Activated B cell treated with CpG ODN at 0.5 μM for 24 hours (primary cell): Measurements from ENCODE around the gene CNTNAP2. TPM values are rescaled to one million over a fixed set of nuclear protein-coding genes. Genes with fewer than 3 reads are reported as not detected.

Experiments
- ATAC-seq: fragments of 200-7000 bp; cut with Tn5 transposase; one replicate; pipeline ENCODE4 v1.10.0; 2021; ENCODE audit warnings: low read depth, mild to moderate bottlenecking, moderate library complexity
- CTCF ChIA-PET: fragments of 350-600 bp; sonication (Branson Sonifier 250); formaldehyde crosslinking; loops from one replicate; lab custom pipeline; 2021; ENCODE audit warnings: antibody characterized with exemption; lab: Charles Lee
- POLR2A ChIA-PET: fragments of 350-600 bp; sonication (Branson Sonifier 250); formaldehyde crosslinking; loops from one replicate; lab custom pipeline; 2021; ENCODE audit warnings: antibody characterized with exemption; lab: Charles Lee
- DNase-seq: peaks from one replicate; pipeline ENCODE4 v3.0.0; 2022
- H3K27ac Mint-ChIP-seq: one replicate; pipeline ENCODE4 v1.8.0; 2020; ENCODE audit warnings: mixed read lengths
- H3K27me3 Mint-ChIP-seq: one replicate; pipeline ENCODE4 v1.8.0; 2021; ENCODE audit warnings: mixed read lengths
- H3K36me3 Mint-ChIP-seq: one replicate; pipeline ENCODE4 v1.8.0; 2021; ENCODE audit warnings: low read depth, mixed read lengths
- H3K4me1 Mint-ChIP-seq: one replicate; pipeline ENCODE4 v1.8.0; 2021; ENCODE audit warnings: mixed read lengths
- H3K4me3 Mint-ChIP-seq: one replicate; pipeline ENCODE4 v1.8.0; 2020; ENCODE audit warnings: mild to moderate bottlenecking, mixed read lengths
- H3K9me3 Mint-ChIP-seq: one replicate; pipeline ENCODE4 v1.8.0; 2020; ENCODE audit warnings: mixed read lengths
- CTCF ChIP-seq: fragments of 200-600 bp; IDR thresholded peaks from one replicate; pipeline ENCODE4 v1.8.0; 2022; ENCODE audit warnings: antibody characterized with exemption, mild to moderate bottlenecking
- intact Hi-C: fragments of 100-400 bp; cut with micrococcal nuclease; formaldehyde crosslinking; loops from one replicate; pipeline ENCODE4 v1.15.1; 2024
- total RNA-seq: library from RNA; stranded (reverse); gene quantifications from 2 replicates; pipeline ENCODE4 v1.2.3, GENCODE V29; 2022

Gene CNTNAP2
- total RNA-seq, 1 donor from 2014 or later, result 0.84 TPM

- no peak for TF ChIP-seq CTCF
- H3K9me3 Mint-ChIP-seq, result no peaks in the 10 kb centered on the region
- intact Hi-C loops, result no loop called here
- DNase-seq (no peak), ATAC-seq (no peak)
- H3K4me1 Mint-ChIP-seq, result peaks cover 65% of the 10 kb centered on the region
- CTCF ChIA-PET, result no interaction called here
- POLR2A ChIA-PET, result interaction anchor here (0.6 kb wide), 1 partner anchor 153 kb away, joined by 5 read pairs; no protein-coding TSS in a partner anchor
- peaks cover 1% of the 10 kb centered on the region for H3K36me3 Mint-ChIP-seq
- no peaks in the 10 kb centered on the region for H3K27me3 Mint-ChIP-seq
- H3K27ac Mint-ChIP-seq, result peak overlapping the region; percentile 89
- peak overlapping the region; percentile 77 for H3K4me3 Mint-ChIP-seq
Observed at GRCh38 chr7:148434181-148434757, 2317.7 kb downstream of the CNTNAP2 start.

- ChIA-PET CTCF (no interaction called here), POLR2A (interaction anchor here (0.6 kb wide), 1 partner anchor 66 kb away, joined by 7 read pairs; no protein-coding TSS in a partner anchor)
- DNase-seq (no peak), ATAC-seq (no peak)
- H3K27me3 Mint-ChIP-seq, result no peaks in the 10 kb centered on the region
- H3K9me3 Mint-ChIP-seq, result no peaks in the 10 kb centered on the region
- peak overlapping the region; percentile 89 for H3K27ac Mint-ChIP-seq
- peak overlapping the region; percentile 77 for H3K4me3 Mint-ChIP-seq
- H3K36me3 Mint-ChIP-seq, result peaks cover 1% of the 10 kb centered on the region
- intact Hi-C loops, result no loop called here
- H3K4me1 Mint-ChIP-seq, result peaks cover 65% of the 10 kb centered on the region
- no peak for TF ChIP-seq CTCF
Observed at GRCh38 chr7:148434887-148435286, 2318.3 kb downstream of the CNTNAP2 start.

GRCh38 chr7:148435715-148436114, 2319.1 kb downstream of the CNTNAP2 start:
- no peak for TF ChIP-seq CTCF
- peak overlapping the region; percentile 89 for H3K27ac Mint-ChIP-seq
- H3K4me3 Mint-ChIP-seq, result peak overlapping the region; percentile 77
- intact Hi-C loops, result no loop called here
- H3K9me3 Mint-ChIP-seq, result no peaks in the 10 kb centered on the region
- ChIA-PET POLR2A (interaction anchor here (0.5 kb wide), 1 partner anchor 176 kb away, joined by 3 read pairs; no protein-coding TSS in a partner anchor), CTCF (no interaction called here)
- DNase-seq (no peak), ATAC-seq (peak; percentile 10)
- peaks cover 65% of the 10 kb centered on the region for H3K4me1 Mint-ChIP-seq
- no peaks in the 10 kb centered on the region for H3K36me3 Mint-ChIP-seq
- H3K27me3 Mint-ChIP-seq, result no peaks in the 10 kb centered on the region

- H3K27me3 Mint-ChIP-seq, result no peaks in the 10 kb centered on the region
- peak; percentile 10 for ATAC-seq
- no peaks in the 10 kb centered on the region for H3K36me3 Mint-ChIP-seq
- H3K4me1 Mint-ChIP-seq, result peaks cover 65% of the 10 kb centered on the region
- ChIA-PET POLR2A (interaction anchor here (0.5 kb wide), 1 partner anchor 177 kb away, joined by 3 read pairs; no protein-coding TSS in a partner anchor), CTCF (no interaction called here)
- peak overlapping the region; percentile 77 for H3K4me3 Mint-ChIP-seq
- H3K9me3 Mint-ChIP-seq, result no peaks in the 10 kb centered on the region
- intact Hi-C loops, result no loop called here
- peak overlapping the region; percentile 89 for H3K27ac Mint-ChIP-seq
- no peak for TF ChIP-seq CTCF
- DNase-seq, result no peak
Observed at GRCh38 chr7:148436135-148436534, 2319.5 kb downstream of the CNTNAP2 start.

- H3K9me3 Mint-ChIP-seq, result no peaks in the 10 kb centered on the region
- H3K27ac Mint-ChIP-seq, result peak overlapping the region; percentile 89
- ChIA-PET POLR2A (no interaction called here), CTCF (interaction anchor here (0.8 kb wide), 1 partner anchor 23 kb away, joined by 3 read pairs; no protein-coding TSS in a partner anchor)
- intact Hi-C loops, result no loop called here
- TF ChIP-seq CTCF, result no peak
- H3K36me3 Mint-ChIP-seq, result no peaks in the 10 kb centered on the region
- DNase-seq (no peak), ATAC-seq (peak; percentile 71)
- peaks cover 63% of the 10 kb centered on the region for H3K4me1 Mint-ChIP-seq
- H3K27me3 Mint-ChIP-seq, result no peaks in the 10 kb centered on the region
- H3K4me3 Mint-ChIP-seq, result peak overlapping the region; percentile 77
Observed at GRCh38 chr7:148436571-148436970, 2320.0 kb downstream of the CNTNAP2 start.
